ENCODE measurements around the gene ADAM30.
"Not testable (repeated sequence)": the region's sequence is repeated elsewhere in the genome, so short reads cannot be mapped to it uniquely, and the experiment has no call there.

The ADAM30 gene

GRCh38 chr1:119873135-119874015, 22.9 kb downstream of the ADAM30 start:
- no peak for DNase-seq

DNA sequence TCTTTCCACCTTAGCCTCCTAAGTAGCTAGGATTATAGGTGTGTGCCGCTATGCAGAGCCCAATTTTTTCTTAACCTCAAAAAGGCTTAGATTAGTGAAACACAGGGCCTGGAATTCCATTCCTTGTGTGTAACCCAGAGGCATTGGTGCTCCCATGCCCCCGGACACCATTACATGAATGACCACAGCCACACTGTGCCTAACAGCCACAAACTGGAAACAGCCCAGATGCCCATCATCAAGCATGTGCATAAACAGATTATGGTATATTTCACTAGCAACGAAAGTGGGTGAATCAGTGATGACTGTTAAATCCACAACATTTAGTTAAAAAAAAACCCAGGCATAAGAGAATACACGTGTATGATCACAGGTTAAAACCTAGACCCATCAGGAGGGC, 24.4 kb downstream of the ADAM30 start:
- DNase-seq, result no peak

DNA sequence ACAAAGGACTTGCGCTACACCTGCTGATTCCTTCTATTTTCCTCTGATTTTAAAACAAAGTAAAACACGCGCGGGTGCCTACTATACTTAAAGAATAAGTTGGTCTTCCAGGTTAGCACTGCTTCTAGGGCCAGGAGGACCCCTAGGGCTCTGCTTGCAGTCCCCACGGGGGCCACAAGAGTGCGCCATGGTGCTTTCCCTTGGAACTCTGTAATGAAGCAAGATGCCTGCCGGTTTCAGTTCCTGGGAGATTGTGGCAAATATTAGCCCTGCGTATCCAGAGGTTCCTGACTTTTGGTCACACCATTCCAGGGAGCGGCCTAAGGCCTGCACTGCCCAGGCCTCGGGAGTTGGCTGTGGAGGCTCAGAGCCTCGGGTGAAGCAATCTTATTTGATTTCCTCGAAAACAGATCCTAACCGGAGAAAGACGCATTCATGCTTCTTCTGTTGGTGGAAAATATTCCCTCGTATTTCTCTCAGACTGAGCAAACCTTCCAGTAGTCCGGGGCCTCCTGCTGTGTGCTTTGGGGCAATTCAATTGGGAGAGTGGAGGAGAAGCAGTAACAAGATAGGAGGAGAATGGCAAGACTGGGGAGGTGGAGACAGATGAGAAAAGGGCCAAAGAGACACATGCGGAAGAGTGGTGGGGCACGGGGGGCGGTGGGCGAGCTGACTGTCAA, 25.3 kb downstream of the ADAM30 start:
- peak; percentile 46 for DNase-seq

- DNase-seq, result no peak
Measured at GRCh38 chr1:119869995-119870394, 26.3 kb downstream of the ADAM30 start.

DNA sequence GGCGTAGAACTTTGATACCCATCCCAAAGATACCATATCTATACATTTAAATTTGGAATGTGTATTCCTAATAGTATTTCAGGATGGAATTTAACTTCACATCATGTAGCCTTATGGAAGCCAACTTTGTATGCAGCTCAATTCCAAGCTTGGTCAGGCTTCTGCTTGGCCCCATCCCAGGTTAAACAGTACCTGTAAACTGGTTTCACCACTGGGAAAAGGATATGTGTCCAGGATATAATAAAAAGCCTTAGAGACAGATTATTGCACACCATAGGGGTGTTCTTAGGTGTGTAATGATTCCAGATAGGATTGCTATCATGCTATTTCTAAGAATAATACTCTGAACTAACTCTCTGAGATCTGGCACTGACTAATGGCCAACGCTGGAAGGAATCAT, 28.1 kb downstream of the ADAM30 start:
- DNase-seq, result no peak

- no peak for DNase-seq
Measured at GRCh38 chr1:119866451-119866850, 29.9 kb downstream of the ADAM30 start.

GRCh38 chr1:119865627-119866026, 30.7 kb downstream of the ADAM30 start:
- no peak for DNase-seq

DNA sequence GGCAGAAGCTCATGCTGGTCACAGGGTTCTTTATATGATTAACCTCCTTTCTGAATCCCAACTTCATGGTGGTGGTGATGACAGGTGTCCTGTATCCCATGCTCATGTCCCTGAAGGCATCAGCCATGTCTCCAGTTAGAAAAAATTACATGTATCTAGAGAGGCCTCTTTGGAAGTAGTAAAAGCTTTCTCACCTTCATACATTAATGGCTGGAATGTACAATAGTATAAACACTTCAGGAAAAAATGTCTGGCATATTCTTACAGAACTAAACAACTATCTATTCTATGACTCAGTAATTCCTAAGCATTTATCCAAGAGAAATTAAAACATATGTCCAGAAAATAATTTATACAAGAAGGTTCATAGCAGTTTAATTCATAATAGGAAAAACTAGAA, 34.0 kb downstream of the ADAM30 start:
- no peak for DNase-seq

- no peak for DNase-seq
Measured at GRCh38 chr1:119861547-119861946, 34.8 kb downstream of the ADAM30 start.

- DNase-seq, result no peak
Measured at GRCh38 chr1:119859647-119860046, 36.7 kb downstream of the ADAM30 start.

GRCh38 chr1:119858556-119859214, 37.6 kb downstream of the ADAM30 start:
- not testable (repeated sequence) for DNase-seq

- DNase-seq, result no peak
Measured at GRCh38 chr1:119858126-119858525, 38.2 kb downstream of the ADAM30 start.

DNA sequence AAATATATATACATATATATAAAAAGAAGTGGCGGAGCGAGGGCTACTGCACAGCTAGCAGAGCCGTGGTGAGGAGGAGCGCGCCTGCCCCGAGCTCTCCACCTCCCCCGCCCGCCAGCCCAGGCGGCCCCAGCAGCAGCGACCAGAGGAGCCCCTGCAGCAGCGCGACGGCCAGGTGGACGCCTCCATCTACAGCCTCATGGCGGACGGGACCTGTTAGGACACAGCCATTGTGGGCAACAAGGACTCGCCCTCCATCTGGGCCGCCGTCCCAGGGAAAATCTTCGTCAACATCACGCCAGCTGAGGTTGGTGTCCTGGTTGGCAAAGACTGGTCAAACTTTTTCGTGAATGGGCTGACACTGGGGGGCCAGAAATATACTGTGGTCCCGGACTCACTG, 43.2 kb downstream of the ADAM30 start:
- DNase-seq, result no peak

GRCh38 chr1:119844206-119844605, 52.1 kb downstream of the ADAM30 start:
- not testable (repeated sequence) for DNase-seq
